ENCODE data around the gene RPS3A.

- TF ChIP-seq, protein P1, sequence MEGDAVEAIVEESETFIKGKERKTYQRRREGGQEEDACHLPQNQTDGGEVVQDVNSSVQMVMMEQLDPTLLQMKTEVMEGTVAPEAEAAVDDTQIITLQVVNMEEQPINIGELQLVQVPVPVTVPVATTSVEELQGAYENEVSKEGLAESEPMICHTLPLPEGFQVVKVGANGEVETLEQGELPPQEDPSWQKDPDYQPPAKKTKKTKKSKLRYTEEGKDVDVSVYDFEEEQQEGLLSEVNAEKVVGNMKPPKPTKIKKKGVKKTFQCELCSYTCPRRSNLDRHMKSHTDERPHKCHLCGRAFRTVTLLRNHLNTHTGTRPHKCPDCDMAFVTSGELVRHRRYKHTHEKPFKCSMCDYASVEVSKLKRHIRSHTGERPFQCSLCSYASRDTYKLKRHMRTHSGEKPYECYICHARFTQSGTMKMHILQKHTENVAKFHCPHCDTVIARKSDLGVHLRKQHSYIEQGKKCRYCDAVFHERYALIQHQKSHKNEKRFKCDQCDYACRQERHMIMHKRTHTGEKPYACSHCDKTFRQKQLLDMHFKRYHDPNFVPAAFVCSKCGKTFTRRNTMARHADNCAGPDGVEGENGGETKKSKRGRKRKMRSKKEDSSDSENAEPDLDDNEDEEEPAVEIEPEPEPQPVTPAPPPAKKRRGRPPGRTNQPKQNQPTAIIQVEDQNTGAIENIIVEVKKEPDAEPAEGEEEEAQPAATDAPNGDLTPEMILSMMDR (IDR thresholded peaks at IDR 0.05): no peak
- TF ChIP-seq POLR2A (IDR thresholded peaks at IDR 0.05): no peak
Observed at GRCh38 chr4:151139814-151140213, 40.4 kb downstream of the RPS3A start.
